Ishikawa (cell line): Measurements from ENCODE around the gene DAB2IP.

ENCODE experiments used
- CEBPB ChIP-seq: IDR thresholded peaks from 2 replicates; pipeline ENCODE4 v1.6.1; 2012
- CREB1 ChIP-seq: IDR thresholded peaks from 2 replicates; pipeline ENCODE4 v1.6.1; 2012; ENCODE audit warnings: low read depth
- EP300 ChIP-seq: IDR thresholded peaks from 2 replicates; pipeline ENCODE4 v1.6.1; 2012; ENCODE audit warnings: borderline replicate concordance
- RAD21 ChIP-seq: IDR thresholded peaks from 2 replicates; pipeline ENCODE4 v1.6.1; 2012; ENCODE audit warnings: low read depth
- TCF12 ChIP-seq: IDR thresholded peaks from 2 replicates; pipeline ENCODE4 v1.6.1; 2012; ENCODE audit warnings: low read depth
- YY1 ChIP-seq: IDR thresholded peaks from 2 replicates; pipeline ENCODE4 v1.6.1; 2012; ENCODE audit warnings: low read depth
- ZBTB7A ChIP-seq: IDR thresholded peaks from 2 replicates; pipeline ENCODE4 v1.6.1; 2012; ENCODE audit warnings: low read depth
- TF ChIP-seq, protein P1 (sequence below): IDR thresholded peaks from 2 replicates; pipeline ENCODE4 v1.6.1; 2012; ENCODE audit warnings: low read depth, mild to moderate bottlenecking
- TF ChIP-seq, protein P2 (sequence below): IDR thresholded peaks from 2 replicates; pipeline ENCODE4 v1.6.1; 2012

DNA sequence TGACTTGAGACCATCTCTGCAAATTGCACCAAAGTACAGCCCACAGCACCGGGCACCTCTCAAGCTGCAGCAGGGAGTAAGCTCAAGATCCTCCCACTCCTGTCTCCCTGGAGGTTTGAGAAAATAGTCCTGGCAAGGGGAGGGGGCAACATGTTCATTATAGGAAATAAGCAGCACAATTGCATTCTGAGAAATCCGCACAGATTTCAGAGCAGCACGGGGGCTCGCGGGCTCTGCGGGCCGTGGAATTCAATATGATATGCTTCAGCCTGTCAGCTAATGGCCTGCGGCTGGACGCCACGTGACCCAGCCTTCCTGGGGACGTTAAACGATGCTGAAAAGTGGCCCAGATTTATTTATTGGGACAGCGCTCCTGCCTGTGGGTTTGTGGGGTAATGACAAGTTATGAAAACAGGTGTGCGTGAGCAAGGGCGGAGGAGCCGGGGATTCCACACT lies 156.4 kb downstream of the DAB2IP start:
- TF ChIP-seq, protein P1, sequence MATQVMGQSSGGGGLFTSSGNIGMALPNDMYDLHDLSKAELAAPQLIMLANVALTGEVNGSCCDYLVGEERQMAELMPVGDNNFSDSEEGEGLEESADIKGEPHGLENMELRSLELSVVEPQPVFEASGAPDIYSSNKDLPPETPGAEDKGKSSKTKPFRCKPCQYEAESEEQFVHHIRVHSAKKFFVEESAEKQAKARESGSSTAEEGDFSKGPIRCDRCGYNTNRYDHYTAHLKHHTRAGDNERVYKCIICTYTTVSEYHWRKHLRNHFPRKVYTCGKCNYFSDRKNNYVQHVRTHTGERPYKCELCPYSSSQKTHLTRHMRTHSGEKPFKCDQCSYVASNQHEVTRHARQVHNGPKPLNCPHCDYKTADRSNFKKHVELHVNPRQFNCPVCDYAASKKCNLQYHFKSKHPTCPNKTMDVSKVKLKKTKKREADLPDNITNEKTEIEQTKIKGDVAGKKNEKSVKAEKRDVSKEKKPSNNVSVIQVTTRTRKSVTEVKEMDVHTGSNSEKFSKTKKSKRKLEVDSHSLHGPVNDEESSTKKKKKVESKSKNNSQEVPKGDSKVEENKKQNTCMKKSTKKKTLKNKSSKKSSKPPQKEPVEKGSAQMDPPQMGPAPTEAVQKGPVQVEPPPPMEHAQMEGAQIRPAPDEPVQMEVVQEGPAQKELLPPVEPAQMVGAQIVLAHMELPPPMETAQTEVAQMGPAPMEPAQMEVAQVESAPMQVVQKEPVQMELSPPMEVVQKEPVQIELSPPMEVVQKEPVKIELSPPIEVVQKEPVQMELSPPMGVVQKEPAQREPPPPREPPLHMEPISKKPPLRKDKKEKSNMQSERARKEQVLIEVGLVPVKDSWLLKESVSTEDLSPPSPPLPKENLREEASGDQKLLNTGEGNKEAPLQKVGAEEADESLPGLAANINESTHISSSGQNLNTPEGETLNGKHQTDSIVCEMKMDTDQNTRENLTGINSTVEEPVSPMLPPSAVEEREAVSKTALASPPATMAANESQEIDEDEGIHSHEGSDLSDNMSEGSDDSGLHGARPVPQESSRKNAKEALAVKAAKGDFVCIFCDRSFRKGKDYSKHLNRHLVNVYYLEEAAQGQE = no peak
- no peak for TF ChIP-seq ZBTB7A
- TF ChIP-seq RAD21 = no peak
- no peak for TF ChIP-seq TCF12
- no peak for TF ChIP-seq CREB1
- no peak for TF ChIP-seq YY1
- TF ChIP-seq CEBPB = no peak
- TF ChIP-seq, protein P2, sequence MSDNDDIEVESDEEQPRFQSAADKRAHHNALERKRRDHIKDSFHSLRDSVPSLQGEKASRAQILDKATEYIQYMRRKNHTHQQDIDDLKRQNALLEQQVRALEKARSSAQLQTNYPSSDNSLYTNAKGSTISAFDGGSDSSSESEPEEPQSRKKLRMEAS = no peak
- no peak for TF ChIP-seq EP300
